Measurements from ENCODE around the gene ARHGDIA.

The ARHGDIA gene

DNA sequence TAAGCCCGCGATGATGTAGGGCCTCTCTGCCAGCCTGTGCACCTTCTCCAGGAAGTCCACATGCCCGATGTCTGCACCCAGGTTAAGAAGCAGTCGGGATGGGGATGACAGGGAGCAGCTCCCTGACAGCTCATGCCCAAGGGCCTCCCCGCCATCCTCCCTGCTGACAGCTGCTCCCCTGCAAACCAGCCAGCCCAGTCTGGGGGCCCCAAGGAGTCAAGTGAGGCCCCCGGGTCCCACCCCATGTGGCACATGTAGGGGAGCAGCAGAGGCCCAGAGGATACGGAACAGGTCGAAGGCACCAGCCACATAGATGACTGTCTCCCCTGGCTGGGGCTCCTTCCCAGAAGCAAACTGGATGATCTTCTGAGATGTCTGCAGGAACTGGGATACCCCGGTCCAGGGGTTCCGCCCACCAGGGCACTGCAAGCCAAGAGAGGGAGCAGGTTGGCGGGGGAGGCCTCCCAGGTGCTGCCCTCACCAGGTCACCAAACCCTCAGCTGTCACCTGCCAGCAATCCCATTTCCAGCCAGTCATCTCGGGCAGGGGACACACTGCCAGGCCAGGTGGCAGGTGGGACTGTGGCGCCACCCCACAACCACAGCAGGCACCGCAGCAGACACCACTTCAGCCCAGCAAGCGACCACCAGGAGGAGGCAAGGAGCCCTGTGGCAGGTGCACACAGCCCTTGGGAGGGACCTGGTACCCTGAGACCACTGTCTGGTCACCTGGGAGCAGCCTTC, 35.5 kb upstream of the ARHGDIA start:
- no peak for DNase-seq (ENCODE audit: low read depth in 2 of 2)

DNA sequence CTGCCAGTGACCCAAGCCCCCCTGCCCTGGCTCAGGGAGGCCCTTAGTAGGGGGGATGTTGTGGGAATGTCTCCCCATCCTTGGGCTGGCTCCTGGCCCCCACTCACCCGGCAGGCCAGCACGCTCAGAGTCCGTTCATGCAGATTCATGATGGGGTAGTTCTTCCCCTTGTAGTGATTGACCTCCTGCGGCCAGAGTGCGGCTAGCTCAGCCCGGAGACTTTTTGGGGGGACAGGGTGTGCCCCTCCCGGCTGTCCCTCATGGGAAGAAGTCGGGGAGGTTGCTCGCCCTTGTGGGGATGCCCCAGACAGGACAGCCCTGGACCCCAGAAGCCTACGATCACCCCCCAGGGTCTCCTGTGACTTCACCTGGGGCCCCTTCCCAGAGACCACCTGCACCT, 34.9 kb upstream of the ARHGDIA start:
- no peak for DNase-seq (ENCODE audit: low read depth in 2 of 2)

GRCh38 chr17:81905424-81905875, 34.3 kb upstream of the ARHGDIA start:
- DNase-seq (ENCODE audit: low read depth in 2 of 2) = no peak

- no peak for DNase-seq (ENCODE audit: low read depth in 2 of 2)
These were observed 33.7 kb upstream of the ARHGDIA start for GRCh38 chr17:81904600-81905423.

- DNase-seq (ENCODE audit: low read depth in 2 of 2) = no peak
These were observed 32.9 kb upstream of the ARHGDIA start for GRCh38 chr17:81903896-81904599.

GRCh38 chr17:81903415-81903831, 32.3 kb upstream of the ARHGDIA start:
- DNase-seq (ENCODE audit: low read depth in 2 of 2) = no peak

GRCh38 chr17:81902653-81903414, 31.7 kb upstream of the ARHGDIA start:
- no peak for DNase-seq (ENCODE audit: low read depth in 2 of 2)

- no peak for DNase-seq (ENCODE audit: low read depth in 2 of 2)
These were observed 31.0 kb upstream of the ARHGDIA start, which contains the start of gene NPB for GRCh38 chr17:81902023-81902652. Gene NPB, plus strand, starts transcription at chr17:81902238. Its CDS starts 40 bp downstream, at chr17:81902278.

DNA sequence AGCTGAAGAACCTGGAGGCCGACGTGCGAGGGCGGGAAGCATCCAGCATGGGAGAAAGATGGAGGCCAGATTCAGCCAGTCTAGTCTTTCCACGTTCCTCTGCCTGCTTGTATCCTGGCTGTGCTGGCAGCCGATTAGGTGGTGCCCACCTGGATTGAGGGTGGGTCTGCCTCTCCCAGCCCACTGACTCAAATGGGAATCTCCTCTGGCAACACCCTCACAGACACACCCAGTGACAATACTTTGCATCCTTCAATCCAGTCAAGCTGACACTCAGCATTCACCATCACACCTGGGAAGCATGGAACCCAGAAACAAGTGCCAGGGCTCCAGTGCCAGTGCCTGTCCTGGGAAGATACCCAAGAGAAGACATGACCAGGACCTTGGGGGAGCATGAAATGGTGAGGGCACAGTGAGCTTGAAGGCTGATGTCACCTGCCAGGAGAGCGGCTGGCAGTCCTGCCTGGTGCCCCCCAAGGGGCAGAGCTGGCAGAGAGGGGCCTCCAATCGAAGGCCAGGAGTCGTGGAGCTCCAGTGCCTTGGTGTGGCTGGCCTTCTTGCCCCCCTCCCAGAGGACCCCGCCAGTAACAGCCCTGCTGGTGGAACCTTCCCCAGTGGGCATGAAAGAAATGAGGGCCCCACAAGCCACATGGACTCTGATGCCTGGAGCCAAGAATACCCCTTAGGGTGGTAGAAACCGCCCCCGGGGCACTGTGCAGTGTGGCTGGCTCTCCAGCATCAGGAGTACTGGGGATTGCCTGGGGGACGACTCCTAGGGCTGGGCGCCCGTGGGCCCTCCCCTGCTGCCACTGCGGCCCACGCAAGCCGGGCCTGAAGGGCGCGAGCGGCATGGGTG, 30.3 kb upstream of the ARHGDIA start:
- DNase-seq (ENCODE audit: low read depth in 2 of 2) = no peak

GRCh38 chr17:81900181-81900820, 29.2 kb upstream of the ARHGDIA start:
- no peak for DNase-seq (ENCODE audit: low read depth in 2 of 2)

GRCh38 chr17:81899514-81900166, 28.5 kb upstream of the ARHGDIA start:
- no peak for DNase-seq (ENCODE audit: low read depth in 2 of 2)

DNA sequence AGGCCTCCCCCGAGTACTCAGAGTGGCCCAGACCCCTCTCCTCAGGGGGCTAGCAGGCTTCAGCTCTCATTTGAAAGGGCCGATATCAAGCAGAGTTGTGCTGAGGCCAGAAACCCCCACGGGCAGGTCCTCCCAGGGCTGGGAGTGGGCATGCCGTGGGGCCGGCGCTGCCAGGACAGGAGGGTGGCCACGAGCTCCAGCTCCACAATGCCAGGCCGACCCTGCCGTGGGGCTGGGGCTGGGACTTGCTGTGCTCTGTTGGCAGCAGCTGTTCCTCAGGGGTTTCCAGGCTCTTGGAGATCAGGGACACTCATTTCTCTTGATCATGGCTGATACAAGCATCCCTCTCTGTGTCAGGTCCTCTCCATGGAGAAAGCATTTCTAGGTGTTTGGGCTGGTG, 27.7 kb upstream of the ARHGDIA start:
- DNase-seq (ENCODE audit: low read depth in 2 of 2) = no peak

GRCh38 chr17:81898029-81898866, 27.1 kb upstream of the ARHGDIA start:
- no peak for DNase-seq (ENCODE audit: low read depth in 2 of 2)

DNA sequence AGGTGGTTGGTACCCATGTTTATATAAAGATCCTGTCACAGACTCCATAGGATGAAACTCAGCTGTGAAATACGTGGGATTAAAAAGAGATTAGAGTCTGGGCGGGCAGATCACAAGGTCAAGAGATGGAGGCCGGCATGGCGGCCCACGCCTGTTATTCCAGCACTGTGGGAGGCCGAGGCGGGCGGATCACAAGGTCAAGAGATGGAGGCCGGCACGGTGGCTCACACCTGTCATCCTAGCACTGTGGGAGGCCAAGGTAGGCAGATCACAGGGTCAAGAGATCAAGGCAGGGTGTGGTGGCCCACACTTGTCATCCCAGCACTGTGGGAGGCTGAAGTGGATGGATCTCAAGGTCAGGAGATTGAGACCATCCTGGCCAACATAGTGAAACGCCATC, 24.3 kb upstream of the ARHGDIA start:
- no peak for DNase-seq (ENCODE audit: low read depth in 2 of 2)

GRCh38 chr17:81891303-81891552, 20.1 kb upstream of the ARHGDIA start:
- DNase-seq (ENCODE audit: low read depth in 2 of 2) = no peak

DNA sequence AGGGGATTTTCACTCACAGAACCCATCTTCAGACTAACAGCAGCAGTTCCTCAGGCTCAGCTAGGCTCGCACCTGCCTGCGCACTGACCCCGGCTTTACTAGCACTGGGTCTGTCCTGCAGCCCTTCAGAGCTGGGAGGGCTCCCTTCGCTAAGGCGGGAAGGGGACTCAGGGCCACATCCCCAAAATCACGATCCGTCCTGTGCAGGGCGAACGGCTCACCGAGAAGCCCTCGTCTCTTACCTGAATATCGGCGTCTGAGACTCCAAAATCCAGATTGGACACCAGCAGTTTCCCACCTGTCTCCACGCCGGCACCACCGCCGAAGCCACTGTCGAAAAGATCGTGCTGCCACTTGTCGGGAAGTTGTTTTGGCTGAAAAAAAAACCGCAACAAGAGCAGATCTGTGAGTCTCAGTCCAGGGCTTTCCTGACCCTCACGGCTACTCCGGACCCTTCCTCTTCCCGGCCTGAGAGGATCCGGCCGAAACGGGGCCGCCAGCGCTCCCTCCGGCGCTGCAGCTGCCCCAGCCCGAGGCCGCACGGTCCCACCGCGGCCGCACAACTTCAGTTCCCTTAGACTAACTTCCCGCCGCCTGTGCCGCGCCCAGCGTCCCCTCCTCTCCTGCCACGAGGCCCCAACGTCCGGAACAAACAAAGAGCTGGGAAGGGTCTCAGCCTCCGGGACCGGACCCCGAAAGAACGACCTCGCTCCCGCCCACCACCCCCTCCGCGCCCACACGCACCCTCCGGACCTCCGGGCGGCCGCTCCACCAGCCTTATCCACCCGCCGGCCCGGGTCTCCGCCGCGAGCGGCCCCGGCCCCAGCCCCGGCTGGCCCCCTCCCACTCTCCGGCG, 19.5 kb upstream of the ARHGDIA start:
- DNase-seq (ENCODE audit: low read depth in 2 of 2) = no peak

GRCh38 chr17:81889602-81890001, 18.5 kb upstream of the ARHGDIA start:
- no peak for DNase-seq (ENCODE audit: low read depth in 2 of 2)
